ENCODE data around the gene LRRC53.

DNA sequence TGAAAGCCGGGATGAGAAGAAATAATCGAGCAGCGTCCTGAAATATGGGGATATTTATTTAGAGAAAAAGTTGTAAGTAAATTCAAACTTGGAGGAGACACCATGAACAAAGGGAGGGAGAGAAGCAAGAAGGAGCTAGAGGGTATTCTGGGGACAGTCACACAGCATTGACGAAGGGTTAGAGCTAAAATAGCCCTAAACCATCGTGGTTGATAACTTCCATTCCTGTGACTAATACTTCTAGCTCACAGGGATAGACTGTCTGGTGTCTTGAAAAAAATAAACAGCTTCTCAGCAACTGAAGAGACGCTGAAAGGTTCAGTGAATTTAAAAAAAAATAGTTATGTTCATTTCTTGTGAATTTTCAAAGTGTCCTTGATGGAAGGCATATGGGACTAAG, 86.7 kb downstream of the LRRC53 start:
- TF ChIP-seq, protein P1, sequence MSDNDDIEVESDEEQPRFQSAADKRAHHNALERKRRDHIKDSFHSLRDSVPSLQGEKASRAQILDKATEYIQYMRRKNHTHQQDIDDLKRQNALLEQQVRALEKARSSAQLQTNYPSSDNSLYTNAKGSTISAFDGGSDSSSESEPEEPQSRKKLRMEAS (CRISPR knock-in tag; IDR thresholded peaks at IDR 0.05) = no peak
- TF ChIP-seq, protein P2, sequence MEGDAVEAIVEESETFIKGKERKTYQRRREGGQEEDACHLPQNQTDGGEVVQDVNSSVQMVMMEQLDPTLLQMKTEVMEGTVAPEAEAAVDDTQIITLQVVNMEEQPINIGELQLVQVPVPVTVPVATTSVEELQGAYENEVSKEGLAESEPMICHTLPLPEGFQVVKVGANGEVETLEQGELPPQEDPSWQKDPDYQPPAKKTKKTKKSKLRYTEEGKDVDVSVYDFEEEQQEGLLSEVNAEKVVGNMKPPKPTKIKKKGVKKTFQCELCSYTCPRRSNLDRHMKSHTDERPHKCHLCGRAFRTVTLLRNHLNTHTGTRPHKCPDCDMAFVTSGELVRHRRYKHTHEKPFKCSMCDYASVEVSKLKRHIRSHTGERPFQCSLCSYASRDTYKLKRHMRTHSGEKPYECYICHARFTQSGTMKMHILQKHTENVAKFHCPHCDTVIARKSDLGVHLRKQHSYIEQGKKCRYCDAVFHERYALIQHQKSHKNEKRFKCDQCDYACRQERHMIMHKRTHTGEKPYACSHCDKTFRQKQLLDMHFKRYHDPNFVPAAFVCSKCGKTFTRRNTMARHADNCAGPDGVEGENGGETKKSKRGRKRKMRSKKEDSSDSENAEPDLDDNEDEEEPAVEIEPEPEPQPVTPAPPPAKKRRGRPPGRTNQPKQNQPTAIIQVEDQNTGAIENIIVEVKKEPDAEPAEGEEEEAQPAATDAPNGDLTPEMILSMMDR (IDR thresholded peaks at IDR 0.05) = no peak
- TF ChIP-seq FOXP4 (CRISPR knock-in tag; IDR thresholded peaks at IDR 0.05) = no peak
- no peak for TF ChIP-seq JUN (CRISPR knock-in tag; IDR thresholded peaks at IDR 0.05)
- TF ChIP-seq, protein P3, sequence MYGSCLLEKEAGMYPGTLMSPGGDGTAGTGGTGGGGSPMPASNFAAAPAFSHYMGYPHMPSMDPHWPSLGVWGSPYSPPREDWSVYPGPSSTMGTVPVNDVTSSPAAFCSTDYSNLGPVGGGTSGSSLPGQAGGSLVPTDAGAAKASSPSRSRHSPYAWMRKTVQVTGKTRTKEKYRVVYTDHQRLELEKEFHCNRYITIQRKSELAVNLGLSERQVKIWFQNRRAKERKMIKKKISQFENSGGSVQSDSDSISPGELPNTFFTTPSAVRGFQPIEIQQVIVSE (CRISPR knock-in tag; IDR thresholded peaks at IDR 0.05; ENCODE audit: borderline replicate concordance) = no peak
- TF ChIP-seq, protein P4, sequence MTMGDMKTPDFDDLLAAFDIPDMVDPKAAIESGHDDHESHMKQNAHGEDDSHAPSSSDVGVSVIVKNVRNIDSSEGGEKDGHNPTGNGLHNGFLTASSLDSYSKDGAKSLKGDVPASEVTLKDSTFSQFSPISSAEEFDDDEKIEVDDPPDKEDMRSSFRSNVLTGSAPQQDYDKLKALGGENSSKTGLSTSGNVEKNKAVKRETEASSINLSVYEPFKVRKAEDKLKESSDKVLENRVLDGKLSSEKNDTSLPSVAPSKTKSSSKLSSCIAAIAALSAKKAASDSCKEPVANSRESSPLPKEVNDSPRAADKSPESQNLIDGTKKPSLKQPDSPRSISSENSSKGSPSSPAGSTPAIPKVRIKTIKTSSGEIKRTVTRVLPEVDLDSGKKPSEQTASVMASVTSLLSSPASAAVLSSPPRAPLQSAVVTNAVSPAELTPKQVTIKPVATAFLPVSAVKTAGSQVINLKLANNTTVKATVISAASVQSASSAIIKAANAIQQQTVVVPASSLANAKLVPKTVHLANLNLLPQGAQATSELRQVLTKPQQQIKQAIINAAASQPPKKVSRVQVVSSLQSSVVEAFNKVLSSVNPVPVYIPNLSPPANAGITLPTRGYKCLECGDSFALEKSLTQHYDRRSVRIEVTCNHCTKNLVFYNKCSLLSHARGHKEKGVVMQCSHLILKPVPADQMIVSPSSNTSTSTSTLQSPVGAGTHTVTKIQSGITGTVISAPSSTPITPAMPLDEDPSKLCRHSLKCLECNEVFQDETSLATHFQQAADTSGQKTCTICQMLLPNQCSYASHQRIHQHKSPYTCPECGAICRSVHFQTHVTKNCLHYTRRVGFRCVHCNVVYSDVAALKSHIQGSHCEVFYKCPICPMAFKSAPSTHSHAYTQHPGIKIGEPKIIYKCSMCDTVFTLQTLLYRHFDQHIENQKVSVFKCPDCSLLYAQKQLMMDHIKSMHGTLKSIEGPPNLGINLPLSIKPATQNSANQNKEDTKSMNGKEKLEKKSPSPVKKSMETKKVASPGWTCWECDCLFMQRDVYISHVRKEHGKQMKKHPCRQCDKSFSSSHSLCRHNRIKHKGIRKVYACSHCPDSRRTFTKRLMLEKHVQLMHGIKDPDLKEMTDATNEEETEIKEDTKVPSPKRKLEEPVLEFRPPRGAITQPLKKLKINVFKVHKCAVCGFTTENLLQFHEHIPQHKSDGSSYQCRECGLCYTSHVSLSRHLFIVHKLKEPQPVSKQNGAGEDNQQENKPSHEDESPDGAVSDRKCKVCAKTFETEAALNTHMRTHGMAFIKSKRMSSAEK (CRISPR knock-in tag; IDR thresholded peaks at IDR 0.05; ENCODE audit: borderline replicate concordance) = no peak
- TF ChIP-seq NR2C2 (CRISPR knock-in tag; IDR thresholded peaks at IDR 0.05) = no peak
- TF ChIP-seq IRF2 (CRISPR knock-in tag; IDR thresholded peaks at IDR 0.05; ENCODE audit: borderline replicate concordance, low read depth) = no peak
- TF ChIP-seq NR3C1 (CRISPR knock-in tag; conservative IDR thresholded peaks at IDR 0.05; ENCODE audit: low read depth) = no peak
- TF ChIP-seq ZNF416 (CRISPR knock-in tag; IDR thresholded peaks at IDR 0.05) = no peak
- TF ChIP-seq FOXP1 (CRISPR knock-in tag; IDR thresholded peaks at IDR 0.05; ENCODE audit: borderline replicate concordance) = no peak
- TF ChIP-seq ETV6 (CRISPR knock-in tag; IDR thresholded peaks at IDR 0.05) = no peak

Data from WTC11 (cell line).